Natural killer cell (primary cell): ENCODE measurements around the gene WFIKKN1. TPM values are rescaled to one million over a fixed set of nuclear protein-coding genes. Genes with fewer than 3 reads are reported as not detected.

Source experiments
- ATAC-seq, 3 donors: fragments of 150-1000 bp in 2 of 3; fragments of 200-7000 bp in 1 of 3; cut with Tn5 transposase; 1 replicate in 1 of 3; 2 replicates in 2 of 3; pipeline ENCODE4 v1.10.0; 2021; ENCODE audit warnings: mild to moderate bottlenecking in 2 of 3, moderate library complexity in 2 of 3
- DNase-seq, 2 donors: peaks; one replicate each; pipeline versions ENCODE4 v3.0.0 to v3.0.0-alpha.2; 2013 to 2021; ENCODE audit warnings: mixed read lengths in 1 of 2
- H3K27ac ChIP-seq: one replicate; pipeline ENCODE4 v1.5.1; 2013; ENCODE audit warnings: mild to moderate bottlenecking, low read length
- H3K27me3 ChIP-seq: one replicate; pipeline ENCODE4 v1.6.1; 2013; ENCODE audit warnings: low read length; ENCODE audit not compliant: control insufficient read depth, insufficient read depth
- H3K36me3 ChIP-seq: one replicate; pipeline ENCODE4 v1.6.1; 2013; ENCODE audit warnings: low read length; ENCODE audit not compliant: control insufficient read depth, insufficient read depth
- H3K4me1 ChIP-seq: one replicate; pipeline ENCODE4 v1.6.1; 2013; ENCODE audit warnings: low read length; ENCODE audit not compliant: control insufficient read depth, insufficient read depth
- H3K4me3 ChIP-seq: one replicate; pipeline ENCODE4 v1.5.1; 2013; ENCODE audit warnings: low read length
- H3K9me3 ChIP-seq: one replicate; pipeline ENCODE4 v1.6.1; 2013; ENCODE audit warnings: low read length; ENCODE audit not compliant: control insufficient read depth, insufficient read depth
- H3K27ac Mint-ChIP-seq, 2 donors: one replicate each; pipeline ENCODE4 v1.8.0; 2022; ENCODE audit warnings: mild to moderate bottlenecking in 2 of 2, mixed read lengths in 2 of 2, moderate library complexity in 1 of 2
- H3K27me3 Mint-ChIP-seq, 2 donors: one replicate each; pipeline ENCODE4 v1.8.0; 2022; ENCODE audit warnings: low read depth in 2 of 2, mixed read lengths in 2 of 2
- H3K36me3 Mint-ChIP-seq: one replicate; pipeline ENCODE4 v1.8.0; 2022; ENCODE audit warnings: mixed read lengths
- H3K4me1 Mint-ChIP-seq, 2 donors: one replicate each; pipeline ENCODE4 v1.8.0; 2022; ENCODE audit warnings: mixed read lengths in 2 of 2
- H3K4me3 Mint-ChIP-seq: one replicate; pipeline ENCODE4 v1.8.0; 2022; ENCODE audit warnings: mild to moderate bottlenecking, moderate library complexity, mixed read lengths
- H3K9me3 Mint-ChIP-seq, 2 donors: one replicate each; pipeline ENCODE4 v1.8.0; 2022; ENCODE audit warnings: mixed read lengths in 2 of 2
- WGBS: methylation state at CpG from one replicate; pipeline ENCODE4 v1.1.7; 2013; ENCODE audit warnings: missing lambda C conversion rate; ENCODE audit not compliant: insufficient coverage; 5-methylcytosine and 5-hydroxymethylcytosine counted together
- intact Hi-C: fragments of 100-400 bp; cut with micrococcal nuclease; formaldehyde crosslinking; loops from one replicate; pipeline ENCODE4 v1.14.2; 2022
- total RNA-seq, 4 donors: library from RNA; stranded (reverse); fragments of 120-200 nt in 1 of 4; gene quantifications; one replicate each; pipeline versions ENCODE4 v1.2.3 to v1.2.4, GENCODE V29; 2013 to 2022
- TF ChIP-seq, protein P1 (sequence below): fragments of 200-600 bp; IDR thresholded peaks from one replicate; pipeline ENCODE4 v1.8.0; 2022; ENCODE audit warnings: antibody characterized with exemption

The WFIKKN1 gene
- total RNA-seq, 3 donors from 2014 or later (not counting 1 experiment from before 2014, with no cell fraction given) = 0.60 to 1.7 (median 0.75) TPM

DNA sequence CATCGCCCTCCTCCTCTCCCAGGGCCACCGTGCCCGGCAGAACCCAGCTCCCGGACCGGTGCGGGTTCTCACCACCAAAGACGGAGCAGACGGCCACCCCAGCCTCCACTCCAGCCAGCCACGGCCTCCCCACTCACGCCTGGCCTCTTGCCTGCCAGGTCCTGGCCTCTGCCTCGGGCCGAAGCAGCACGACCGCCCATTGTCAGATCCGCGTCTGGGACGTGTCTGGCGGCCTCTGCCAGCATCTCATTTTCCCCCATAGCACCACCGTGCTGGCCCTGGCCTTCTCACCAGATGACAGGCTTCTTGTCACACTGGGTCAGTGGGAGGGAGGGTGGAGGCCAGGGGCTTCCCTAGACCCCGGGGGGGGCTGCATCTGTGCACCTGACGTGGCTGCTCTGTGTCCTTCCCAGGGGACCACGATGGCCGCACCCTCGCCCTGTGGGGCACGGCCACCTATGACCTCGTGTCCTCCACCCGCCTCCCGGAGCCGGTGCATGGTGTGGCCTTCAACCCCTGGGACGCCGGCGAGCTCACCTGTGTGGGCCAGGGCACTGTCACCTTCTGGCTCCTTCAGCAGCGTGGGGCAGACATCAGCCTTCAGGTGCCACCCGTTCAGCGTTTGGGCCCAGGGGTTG is 30.5 kb downstream of the WFIKKN1 start:
- Histone ChIP-seq H3K27me3 (no peaks in the 10 kb centered on the region), H3K4me3 (no peak overlapping the region), H3K4me1 (peaks cover 18% of the 10 kb centered on the region), H3K36me3 (no peaks in the 10 kb centered on the region), H3K27ac (peak overlapping the region; percentile 19), H3K9me3 (no peaks in the 10 kb centered on the region)
- Mint-ChIP-seq H3K4me1 (peaks cover 4 to 13% of the 10 kb centered on the region in 2 donors), H3K4me3 (peak overlapping the region; percentile 53), H3K9me3 (no peaks in the 10 kb centered on the region), H3K36me3 (no peaks in the 10 kb centered on the region), H3K27me3 (no peaks in the 10 kb centered on the region), H3K27ac (peak overlapping the region; percentile 29 to 59)
- intact Hi-C loops = loop anchor here (5.0 kb wide), 1 partner anchor 269 kb away; no protein-coding TSS in a partner anchor
- ATAC-seq (peak in 1 of 3 donors; percentile 2), DNase-seq (no peak)
- 63% methylated on average over 34 of the region's 35 CpGs for WGBS
- TF ChIP-seq, protein P1, sequence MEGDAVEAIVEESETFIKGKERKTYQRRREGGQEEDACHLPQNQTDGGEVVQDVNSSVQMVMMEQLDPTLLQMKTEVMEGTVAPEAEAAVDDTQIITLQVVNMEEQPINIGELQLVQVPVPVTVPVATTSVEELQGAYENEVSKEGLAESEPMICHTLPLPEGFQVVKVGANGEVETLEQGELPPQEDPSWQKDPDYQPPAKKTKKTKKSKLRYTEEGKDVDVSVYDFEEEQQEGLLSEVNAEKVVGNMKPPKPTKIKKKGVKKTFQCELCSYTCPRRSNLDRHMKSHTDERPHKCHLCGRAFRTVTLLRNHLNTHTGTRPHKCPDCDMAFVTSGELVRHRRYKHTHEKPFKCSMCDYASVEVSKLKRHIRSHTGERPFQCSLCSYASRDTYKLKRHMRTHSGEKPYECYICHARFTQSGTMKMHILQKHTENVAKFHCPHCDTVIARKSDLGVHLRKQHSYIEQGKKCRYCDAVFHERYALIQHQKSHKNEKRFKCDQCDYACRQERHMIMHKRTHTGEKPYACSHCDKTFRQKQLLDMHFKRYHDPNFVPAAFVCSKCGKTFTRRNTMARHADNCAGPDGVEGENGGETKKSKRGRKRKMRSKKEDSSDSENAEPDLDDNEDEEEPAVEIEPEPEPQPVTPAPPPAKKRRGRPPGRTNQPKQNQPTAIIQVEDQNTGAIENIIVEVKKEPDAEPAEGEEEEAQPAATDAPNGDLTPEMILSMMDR = peak; percentile 21

DNA sequence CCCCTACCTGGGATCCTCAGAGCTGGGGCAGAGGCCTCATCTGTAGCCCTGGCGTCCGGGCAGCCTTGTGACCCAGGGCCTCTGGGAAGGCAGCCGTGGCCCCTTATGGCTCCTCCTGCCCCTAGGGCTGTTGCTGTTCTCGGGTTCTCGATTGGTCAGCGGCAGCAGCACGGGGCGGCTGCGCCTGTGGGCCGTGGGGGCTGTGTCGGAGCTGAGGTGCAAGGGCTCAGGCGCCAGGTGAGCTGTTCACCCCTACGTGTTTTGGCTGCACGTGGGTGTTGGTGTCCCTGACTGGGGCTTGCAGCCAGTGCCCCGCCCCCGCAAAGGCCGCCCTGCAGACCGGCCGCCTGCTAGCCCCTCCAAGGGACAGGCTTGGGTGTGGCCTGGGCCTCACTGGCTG is 31.3 kb downstream of the WFIKKN1 start:
- Mint-ChIP-seq H3K9me3 (no peaks in the 10 kb centered on the region), H3K36me3 (no peaks in the 10 kb centered on the region), H3K27ac (no peak overlapping the region), H3K4me3 (no peak overlapping the region), H3K4me1 (peaks cover 4 to 13% of the 10 kb centered on the region in 2 donors), H3K27me3 (no peaks in the 10 kb centered on the region)
- DNase-seq = no peak
- Histone ChIP-seq H3K36me3 (no peaks in the 10 kb centered on the region), H3K4me3 (no peak overlapping the region), H3K4me1 (peaks cover 22% of the 10 kb centered on the region), H3K27me3 (no peaks in the 10 kb centered on the region), H3K9me3 (no peaks in the 10 kb centered on the region), H3K27ac (no peak overlapping the region)
- intact Hi-C loops = loop anchor here (5.0 kb wide), 1 partner anchor 270 kb away; no protein-coding TSS in a partner anchor
- ATAC-seq = no peak
- 96% methylated on average over 19 of the region's 19 CpGs for WGBS
- TF ChIP-seq, protein P1 = no peak

DNA sequence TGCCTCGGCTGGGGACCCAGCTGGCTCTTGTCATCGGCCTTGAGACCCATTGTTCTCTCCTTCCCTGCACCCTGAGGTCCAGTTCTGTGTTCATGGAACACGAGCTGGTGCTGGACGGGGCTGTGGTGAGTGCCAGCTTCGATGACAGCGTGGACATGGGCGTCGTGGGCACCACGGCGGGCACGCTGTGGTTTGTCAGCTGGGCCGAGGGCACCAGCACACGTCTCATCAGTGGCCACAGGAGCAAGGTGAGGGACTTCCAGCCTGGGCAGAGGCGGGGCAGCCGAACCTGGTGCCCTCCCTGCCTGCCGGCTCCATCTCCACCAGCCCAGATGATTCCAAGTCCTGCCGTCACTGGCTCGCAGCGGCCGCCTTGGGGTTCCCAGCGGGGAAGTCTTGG is 31.8 kb downstream of the WFIKKN1 start:
- Histone ChIP-seq H3K4me1 (peaks cover 27% of the 10 kb centered on the region), H3K27ac (no peak overlapping the region), H3K4me3 (no peak overlapping the region), H3K27me3 (no peaks in the 10 kb centered on the region), H3K9me3 (no peaks in the 10 kb centered on the region), H3K36me3 (no peaks in the 10 kb centered on the region)
- Mint-ChIP-seq H3K27me3 (no peaks in the 10 kb centered on the region), H3K27ac (no peak overlapping the region), H3K4me1 (peaks cover 4 to 15% of the 10 kb centered on the region in 2 donors), H3K4me3 (no peak overlapping the region), H3K9me3 (no peaks in the 10 kb centered on the region), H3K36me3 (no peaks in the 10 kb centered on the region)
- DNase-seq (no peak), ATAC-seq (no peak)
- intact Hi-C loops = loop anchor here (5.0 kb wide), 1 partner anchor 270 kb away; no protein-coding TSS in a partner anchor
- WGBS = 93% methylated on average over 21 of the region's 21 CpGs
- TF ChIP-seq, protein P1 = no peak
